Frontal cortex (tissue), 4 donors: ENCODE results near the gene LRRC31. TPM values are rescaled to one million over a fixed set of nuclear protein-coding genes. Genes with fewer than 3 reads are reported as not detected.
A peak's percentile ranks its signal among the peaks of the same experiment; 100 is the strongest.

Experiments used
- DNase-seq, 2 donors: peaks; one replicate each; pipeline ENCODE4 v3.0.0; 2012; ENCODE audit warnings: low spot score in 2 of 2
- FAIRE-seq: peaks from 2 replicates; lab custom pipeline; 2012; peaks lifted over from hg19 to GRCh38; lab: Jason Lieb, UNC
- total RNA-seq: library from RNA; depleted of rRNA; stranded (reverse); fragments of >200 nt; gene quantifications from one replicate; pipeline ENCODE4 v1.2.3, GENCODE V29; 2014
- donor health status: control.
- donor health status: control.
- donor health status: control.

Gene LRRC31
- total RNA-seq, 1 donor from 2014 or later: under 0.01 TPM

GRCh38 chr3:169822091-169822490 lies 47.6 kb downstream of the LRRC31 start:
- FAIRE-seq (no peak), DNase-seq (no peak)

GRCh38 chr3:169818316-169818715 lies 51.4 kb downstream of the LRRC31 start:
- FAIRE-seq (no peak), DNase-seq (no peak)

GRCh38 chr3:169815590-169816150 lies 54.1 kb downstream of the LRRC31 start:
- FAIRE-seq (no peak), DNase-seq (no peak)

- no peak for FAIRE-seq
- no peak for DNase-seq
These were observed 55.8 kb downstream of the LRRC31 start for GRCh38 chr3:169813757-169814517.

GRCh38 chr3:169813278-169813677 lies 56.5 kb downstream of the LRRC31 start:
- DNase-seq (no peak), FAIRE-seq (no peak)

GRCh38 chr3:169812332-169813235 lies 57.2 kb downstream of the LRRC31 start, which contains the start of the genes LRRC34 and LRRIQ4:
Gene LRRC34 (minus strand): TSS chr3:169812904. CDS start chr3:169812548, 356 bp downstream.
Gene LRRIQ4 (plus strand): TSS chr3:169812870. CDS start chr3:169821922, 9,052 bp downstream.
- DNase-seq (peak; percentile 43 to 52), FAIRE-seq (no peak)

- DNase-seq (peak in 1 of 2 donors; percentile 19), FAIRE-seq (no peak)
These were observed 58.0 kb downstream of the LRRC31 start for GRCh38 chr3:169811631-169812331.

GRCh38 chr3:169809230-169809795 lies 60.4 kb downstream of the LRRC31 start:
- DNase-seq (no peak), FAIRE-seq (no peak)

GRCh38 chr3:169804681-169805080 lies 65.1 kb downstream of the LRRC31 start:
- no peak for DNase-seq
- FAIRE-seq: no peak

- no peak for DNase-seq
- no peak for FAIRE-seq
These were observed 77.4 kb downstream of the LRRC31 start for GRCh38 chr3:169792359-169792758.

GRCh38 chr3:169790687-169791429 lies 78.9 kb downstream of the LRRC31 start:
- no peak for FAIRE-seq
- no peak for DNase-seq

- DNase-seq (no peak), FAIRE-seq (no peak)
These were observed 79.5 kb downstream of the LRRC31 start for GRCh38 chr3:169790219-169790618.

Other genes with a start within 250 kb of the LRRC31 start
- 6.9 TPM for gene MECOM, start 206.2 kb downstream of the LRRC31 start, total RNA-seq
- gene TERC, start 104.9 kb downstream of the LRRC31 start, total RNA-seq: 61.1 TPM
- 3.3 TPM for gene ACTRT3, start 100.4 kb downstream of the LRRC31 start, total RNA-seq
- 44.4 TPM for gene MYNN, start 96.5 kb downstream of the LRRC31 start, total RNA-seq
- gene LRRIQ4, start 57.1 kb downstream of the LRRC31 start, total RNA-seq: 0.82 TPM
- 5.3 TPM for gene LRRC34, start 57.0 kb downstream of the LRRC31 start, total RNA-seq
- not detected for gene SAMD7, start 41.6 kb upstream of the LRRC31 start, total RNA-seq
- 108 TPM for gene SEC62, start 96.9 kb upstream of the LRRC31 start, total RNA-seq
- 2.9 TPM for gene GPR160, start 168.1 kb upstream of the LRRC31 start, total RNA-seq